Activated CD4-positive, alpha-beta T cell treated with anti-CD3 and anti-CD28 coated beads, Interleukin-2, amount 50 U/mL, for 16 hours (primary cell): ENCODE data around the gene MCRIP1.

Experiments used
- DNase-seq: peaks from one replicate; pipeline ENCODE4 v3.0.0-alpha.2; 2020

Gene MCRIP1

GRCh38 chr17:81802856-81803643 is 30.0 kb downstream of the MCRIP1 start:
- no peak for DNase-seq

GRCh38 chr17:81802048-81802758 is 30.9 kb downstream of the MCRIP1 start:
- DNase-seq = no peak

GRCh38 chr17:81801327-81801726 is 31.8 kb downstream of the MCRIP1 start:
- DNase-seq = no peak

- DNase-seq = no peak
Measured at GRCh38 chr17:81794509-81794908, 38.6 kb downstream of the MCRIP1 start.

GRCh38 chr17:81794074-81794476 is 39.0 kb downstream of the MCRIP1 start:
- no peak for DNase-seq

GRCh38 chr17:81792675-81793615 is 40.1 kb downstream of the MCRIP1 start:
- DNase-seq = no peak
